NCI-H526 (cell line): ENCODE measurements around the gene THBS3.
"Not testable (repeated sequence)": the region's sequence is repeated elsewhere in the genome, so short reads cannot be mapped to it uniquely, and the experiment has no call there.

Experiments
- DNase-seq, 2 experiments: peaks; one replicate each; lab custom pipeline; 2025; lab: John Stamatoyannopoulos, UW

THBS3 gene

DNA sequence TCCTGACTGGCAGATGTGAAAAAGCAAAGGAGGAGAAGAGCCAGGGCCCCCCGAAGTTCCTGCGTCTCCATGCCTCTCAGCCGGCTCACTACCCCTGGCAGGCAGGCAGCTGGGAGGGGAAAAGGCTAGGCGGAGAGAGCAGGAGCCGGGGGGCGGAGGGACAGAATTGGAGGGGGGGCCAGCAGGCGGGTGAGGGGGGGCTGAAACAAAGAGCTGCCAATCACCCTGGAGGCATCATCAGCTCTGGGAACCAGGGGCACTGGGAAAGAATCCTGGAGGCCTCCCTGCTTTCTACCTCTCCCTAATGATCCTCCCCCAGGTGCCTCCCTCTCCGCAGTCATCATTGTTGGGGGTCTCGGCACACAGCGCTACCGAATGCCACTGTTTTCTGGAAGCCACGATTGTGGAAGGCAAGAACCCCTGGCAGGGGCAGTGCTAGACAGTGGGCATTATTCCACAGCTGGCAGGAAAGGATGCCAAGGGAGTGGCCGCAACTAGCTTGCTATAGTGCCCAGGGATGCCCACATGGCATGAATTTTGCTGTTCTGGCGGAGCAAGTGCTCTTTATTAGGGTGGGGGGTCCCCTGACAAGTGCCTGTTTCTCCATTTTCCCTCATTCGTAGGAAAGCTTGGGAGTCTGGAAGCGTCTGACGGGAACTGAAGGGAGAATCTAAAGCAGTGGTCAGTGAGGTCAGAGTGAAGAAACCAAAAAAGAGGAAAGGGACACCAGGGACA, at the start of gene THBS3:
Gene THBS3 (minus strand): TSS at position 92 of the 735 bp plus-strand sequence. CDS start 21 bp downstream, at position 71.
- peak in 1 of 2 experiments; percentile 66 for DNase-seq

DNA sequence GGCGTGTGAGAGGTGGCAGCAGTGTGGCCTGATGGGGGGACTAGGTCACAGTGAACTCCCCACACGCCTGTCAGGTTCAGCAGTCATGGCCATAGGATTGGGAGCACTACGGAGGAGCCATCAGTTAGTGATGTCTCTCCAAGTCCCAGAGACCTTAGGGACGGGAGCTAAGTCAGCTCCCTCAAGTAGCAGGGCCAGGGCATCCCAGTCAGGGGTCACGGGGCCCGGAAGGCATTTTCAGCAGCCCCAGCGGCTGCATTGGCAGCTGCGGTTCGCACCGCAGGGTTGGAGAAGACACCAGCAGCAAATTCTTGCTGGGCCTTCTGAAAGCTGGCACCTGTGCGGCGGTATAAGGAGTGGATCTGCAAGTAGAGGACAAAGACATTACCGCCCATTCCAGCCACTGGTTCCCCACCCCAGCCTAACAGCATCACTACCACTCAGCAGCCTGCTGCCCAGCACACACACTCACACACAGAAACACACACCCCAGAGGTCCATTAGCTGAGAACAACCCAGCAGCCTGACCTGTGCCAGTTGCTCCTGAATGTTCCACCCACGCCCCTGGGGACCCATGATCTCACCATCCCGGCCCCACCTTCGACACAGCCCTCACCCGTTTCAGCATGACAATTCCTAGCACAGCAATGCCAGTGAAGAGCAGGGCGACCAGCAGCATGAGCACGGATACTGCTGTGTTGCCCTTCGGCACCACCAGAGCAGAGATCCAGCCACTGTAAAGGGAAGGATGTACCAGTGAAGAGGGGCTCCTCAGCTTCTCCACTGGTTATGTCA, 48.6 kb upstream of the THBS3 start:
- DNase-seq: no peak

DNA sequence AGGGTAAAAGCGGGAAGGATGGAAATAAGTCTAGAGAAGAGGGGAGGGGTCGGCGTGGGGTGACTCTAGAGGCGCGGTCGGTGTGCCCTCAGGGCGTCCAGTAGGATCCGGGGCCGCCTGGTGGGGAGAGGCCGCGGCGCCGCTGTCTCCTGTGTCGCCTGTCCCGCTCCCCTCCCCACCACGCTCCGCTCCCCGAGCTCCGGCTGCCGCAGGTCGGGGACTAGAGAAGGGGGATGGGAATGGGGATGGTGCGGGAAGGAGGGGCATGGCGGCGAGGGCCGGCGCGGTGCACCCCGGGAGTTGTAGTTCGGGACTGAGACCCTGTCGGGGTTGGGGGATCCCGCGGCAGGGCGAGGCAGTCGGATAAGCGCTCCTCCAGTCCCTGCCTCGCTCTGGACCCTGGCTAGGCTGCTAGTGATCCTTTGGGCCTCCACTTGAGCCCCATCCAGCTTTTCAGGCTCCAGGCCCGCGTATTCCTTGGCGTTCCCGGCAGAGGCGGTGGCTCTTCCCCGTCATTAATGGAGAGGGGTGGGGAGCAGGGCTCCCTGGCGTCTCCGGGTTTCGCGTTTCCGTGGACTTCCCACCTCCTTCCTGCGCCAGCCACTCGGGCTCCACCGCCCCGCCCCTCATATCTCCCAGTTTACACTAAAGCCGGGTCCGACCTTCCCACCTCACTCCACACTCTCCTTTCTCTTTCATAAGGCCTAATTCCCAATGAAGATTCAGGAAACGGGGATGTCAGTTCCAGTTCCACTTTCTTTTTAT, 47.7 kb upstream of the THBS3 start, which contains the start of gene ENTREP3:
Gene ENTREP3 (minus strand): TSS at position 241 of the 765 bp plus-strand sequence. CDS start 606 bp downstream, outside the sequence.
- peak; percentile 94 to 99 for DNase-seq

DNA sequence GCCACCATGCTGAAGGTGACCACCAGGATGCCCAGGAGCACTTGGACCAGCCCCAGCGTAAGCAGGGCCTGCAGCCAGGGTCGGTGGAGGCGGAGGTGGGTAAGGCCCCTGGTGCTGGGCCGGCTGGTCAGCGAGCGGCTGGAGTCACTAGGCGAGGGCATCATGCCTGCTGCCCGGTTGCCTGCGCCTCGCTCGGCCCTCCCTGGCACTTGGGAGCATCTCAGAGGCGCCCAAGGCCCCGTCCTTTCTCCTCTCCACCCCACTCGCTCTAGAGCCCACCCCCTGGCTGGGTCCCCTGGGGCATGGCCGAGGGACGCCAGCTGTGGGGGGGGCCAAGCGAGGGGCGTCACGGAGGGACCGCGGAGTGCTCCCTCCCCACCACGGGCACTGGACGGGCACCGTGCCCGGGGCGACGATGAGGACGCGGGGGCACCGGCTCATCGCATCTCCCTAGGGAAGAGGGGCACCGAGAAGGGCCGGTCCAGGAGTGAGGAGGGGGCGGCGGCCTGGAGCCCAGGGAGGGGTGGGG, 47.1 kb upstream of the THBS3 start:
- peak in 1 of 2 experiments; percentile 77 for DNase-seq

GRCh38 chr1:155254228-155254713, 46.6 kb upstream of the THBS3 start:
- DNase-seq: peak in 1 of 2 experiments; percentile 64

- DNase-seq: no peak
Observed at GRCh38 chr1:155253797-155254196, 46.1 kb upstream of the THBS3 start.

DNA sequence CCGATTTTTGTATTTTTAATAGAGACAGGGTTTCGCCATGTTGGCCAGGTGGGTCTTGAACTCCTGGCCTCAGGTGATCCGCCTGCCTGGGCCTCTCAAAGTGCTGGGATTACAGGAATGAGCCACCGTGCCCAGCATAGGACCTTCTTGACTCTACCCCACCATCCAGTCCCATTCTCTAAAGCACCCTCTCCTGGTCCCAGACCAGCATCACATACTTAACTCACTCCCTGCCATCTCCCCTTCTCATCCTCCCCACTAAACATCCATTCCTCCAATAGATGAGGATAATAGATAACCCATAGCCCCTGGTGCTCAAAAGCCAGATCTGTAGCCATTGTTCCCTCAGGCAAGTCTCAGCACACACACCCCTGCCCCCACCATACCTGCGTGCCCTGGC, 45.5 kb upstream of the THBS3 start:
- peak in 1 of 2 experiments; percentile 52 for DNase-seq

DNA sequence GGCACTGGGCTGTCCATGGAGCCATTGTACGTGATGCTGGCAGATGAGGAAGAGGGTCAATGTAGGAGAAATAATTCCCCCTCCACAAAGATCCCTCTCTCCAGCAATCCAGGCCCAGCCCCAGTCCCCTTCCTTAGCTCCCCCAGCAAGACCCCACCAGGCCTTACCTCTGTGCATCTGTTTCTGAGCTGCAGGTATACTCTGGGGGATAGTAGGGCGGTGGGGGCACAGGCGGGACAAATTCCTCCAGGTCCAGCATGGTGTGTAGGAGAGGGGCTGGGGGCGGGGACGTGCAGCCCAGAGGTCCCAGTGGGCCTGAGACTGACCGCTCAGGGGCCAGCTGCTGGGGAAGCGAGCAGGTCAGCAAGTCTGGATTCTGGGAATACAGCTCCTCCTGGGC, 43.9 kb upstream of the THBS3 start:
- DNase-seq: no peak

DNA sequence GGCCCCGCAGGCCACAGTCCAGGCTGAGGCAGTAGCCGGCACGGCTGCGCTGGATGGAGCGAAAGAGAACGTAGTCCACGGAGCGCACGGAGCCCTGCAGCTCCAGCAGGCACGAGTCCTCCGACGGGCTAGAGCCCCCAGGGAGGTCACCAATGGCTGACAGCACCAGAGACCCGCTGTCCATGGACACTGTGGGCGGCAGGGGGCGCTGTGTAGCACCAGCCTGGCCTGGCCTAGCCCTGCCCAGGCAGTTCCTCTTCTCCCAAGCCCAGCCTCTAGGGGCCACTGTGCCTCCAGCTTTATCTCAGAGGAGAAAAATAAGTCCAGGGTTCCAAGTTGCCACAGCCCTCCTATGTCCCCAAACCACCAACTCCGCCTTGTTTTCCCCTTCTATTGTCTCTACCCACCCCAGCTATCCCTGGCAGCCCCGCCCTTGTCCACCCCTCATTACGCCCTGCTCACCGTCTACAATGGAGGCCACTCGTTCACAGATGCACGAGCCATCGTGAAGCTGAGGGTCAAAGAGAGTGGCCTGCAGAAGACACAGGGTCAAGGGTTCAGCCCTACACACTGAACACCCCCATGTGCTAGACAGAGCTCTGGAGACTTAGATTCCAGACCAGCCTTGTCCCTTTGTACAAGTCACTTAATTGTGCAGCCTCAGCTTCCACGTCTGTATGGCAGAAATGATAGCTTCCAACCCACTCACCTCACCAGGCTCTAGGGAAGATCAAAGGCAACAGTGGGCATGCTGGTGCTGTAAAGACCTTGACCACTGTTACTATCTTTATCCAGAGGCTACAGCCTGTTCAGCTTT, 43.1 kb upstream of the THBS3 start:
- DNase-seq: peak; percentile 97 to 100

- no peak for DNase-seq
Observed at GRCh38 chr1:155250246-155250632, 42.5 kb upstream of the THBS3 start.

DNA sequence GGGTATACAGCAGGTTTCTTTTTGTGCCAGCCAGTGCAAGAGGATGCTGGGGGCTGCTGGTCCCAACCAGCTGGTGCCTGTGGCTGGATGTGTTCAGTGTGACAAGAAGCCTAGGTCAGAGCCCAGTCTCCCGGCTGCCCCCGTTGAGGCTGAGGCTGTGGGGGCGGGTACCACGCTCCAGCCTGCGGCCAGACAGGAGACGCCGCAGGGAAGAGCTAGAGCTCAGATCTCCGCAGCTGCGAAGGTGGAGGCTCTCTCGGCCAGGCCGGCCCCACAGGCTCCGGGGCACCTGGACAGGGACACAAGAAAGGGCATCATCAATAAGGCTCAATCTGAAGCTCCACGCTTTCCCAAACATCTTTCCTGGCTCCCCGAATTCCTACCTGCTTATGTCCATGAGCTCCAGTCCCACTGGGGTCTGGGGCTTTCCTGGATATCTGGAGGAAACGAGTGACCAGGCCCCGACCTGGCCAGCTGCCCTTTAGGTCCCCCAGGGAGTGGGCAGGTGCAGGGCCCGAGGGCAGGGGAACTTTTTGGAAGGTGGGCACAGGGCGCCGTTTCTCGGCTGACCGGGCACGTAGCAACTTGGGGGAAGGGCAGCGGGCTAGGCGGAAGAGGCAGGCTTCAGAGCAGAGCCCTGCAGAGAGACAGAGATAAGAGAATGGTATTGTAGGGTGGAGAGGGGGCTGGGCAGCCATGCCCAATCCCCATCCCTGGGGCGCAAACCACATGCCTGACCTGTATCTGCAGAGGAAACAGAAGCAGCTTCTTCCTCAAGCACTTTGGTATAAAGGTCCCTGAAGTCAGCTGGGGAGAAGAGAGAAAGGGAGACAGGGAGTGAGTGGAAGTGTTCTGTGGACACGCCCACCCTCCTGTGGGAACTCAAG, 40.2 kb upstream of the THBS3 start:
- no peak for DNase-seq

GRCh38 chr1:155246796-155247195, 39.1 kb upstream of the THBS3 start:
- DNase-seq: not testable (repeated sequence)

DNA sequence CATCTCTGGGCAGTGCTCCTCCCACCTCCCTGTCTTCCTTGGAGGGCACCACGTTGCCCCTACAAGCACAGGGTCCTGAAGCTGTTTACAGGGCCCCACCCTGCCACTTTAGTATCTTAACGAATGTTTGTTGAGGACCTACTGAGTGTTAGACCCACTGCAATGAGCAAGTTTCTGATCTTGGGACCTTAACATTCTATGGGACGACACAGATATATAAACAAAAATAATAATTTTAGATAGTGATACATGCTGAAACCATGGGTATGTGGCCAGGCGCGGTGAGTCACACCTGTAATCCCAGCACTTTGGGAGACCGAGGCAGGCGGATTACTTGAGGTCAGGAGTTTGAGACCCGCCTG, 37.4 kb upstream of the THBS3 start:
- DNase-seq: no peak

- peak; percentile 100 for DNase-seq
Observed at GRCh38 chr1:155244368-155245162, 36.9 kb upstream of the THBS3 start.

DNA sequence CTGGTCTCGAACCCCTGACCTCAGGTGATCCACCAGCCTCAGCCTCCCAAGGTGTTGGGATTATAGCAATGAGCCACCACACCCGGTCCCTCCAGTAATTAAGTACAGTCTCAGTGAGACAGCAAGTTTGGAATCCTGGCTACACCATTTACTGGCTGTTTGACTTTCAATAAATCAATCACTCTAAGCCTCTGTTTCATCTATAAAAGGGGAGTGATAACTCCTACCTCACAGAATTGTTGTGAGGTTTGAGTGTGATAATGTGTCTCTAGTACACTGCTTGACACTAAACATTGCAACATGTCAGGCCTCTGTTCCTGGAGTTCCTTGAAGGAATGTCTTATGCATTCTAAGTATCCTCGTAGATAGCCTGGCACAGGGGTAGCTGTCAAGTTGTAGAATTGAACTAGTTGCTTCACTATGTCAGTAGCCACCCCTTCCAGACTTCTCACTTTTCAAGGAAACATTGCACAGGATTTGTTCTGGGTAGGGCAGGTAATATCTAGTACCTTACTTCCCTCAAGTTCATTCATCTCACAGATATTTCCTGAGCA, 35.2 kb upstream of the THBS3 start:
- no peak for DNase-seq

GRCh38 chr1:155241841-155242264, 34.2 kb upstream of the THBS3 start:
- no peak for DNase-seq

GRCh38 chr1:155241069-155241679, 33.5 kb upstream of the THBS3 start:
- peak; percentile 90 to 95 for DNase-seq

- no peak for DNase-seq
Observed at GRCh38 chr1:155236451-155236850, 28.8 kb upstream of the THBS3 start.
